Activated T-cell treated with anti-CD3 and anti-CD28 coated beads, Interleukin-2, amount 50 U/mL, for 48 hours (primary cell): Measurements from ENCODE around the gene APBB2.

Source experiments
- DNase-seq, 2 experiments: peaks; one replicate each; pipeline ENCODE4 v3.0.0-alpha.2; 2020

The APBB2 gene

GRCh38 chr4:40881096-40881495 is 333.2 kb downstream of the APBB2 start:
- no peak for DNase-seq

GRCh38 chr4:40878548-40879055 is 335.7 kb downstream of the APBB2 start:
- no peak for DNase-seq

GRCh38 chr4:40877081-40877480 is 337.3 kb downstream of the APBB2 start:
- DNase-seq: no peak

GRCh38 chr4:40875507-40876150 is 338.7 kb downstream of the APBB2 start:
- no peak for DNase-seq

GRCh38 chr4:40874901-40875300 is 339.4 kb downstream of the APBB2 start:
- DNase-seq: no peak

GRCh38 chr4:40874331-40874730 is 340.0 kb downstream of the APBB2 start:
- no peak for DNase-seq

- DNase-seq: no peak
These were observed 342.6 kb downstream of the APBB2 start for GRCh38 chr4:40871695-40872250.

- DNase-seq: no peak
These were observed 344.2 kb downstream of the APBB2 start for GRCh38 chr4:40870150-40870549.

- no peak for DNase-seq
These were observed 348.6 kb downstream of the APBB2 start for GRCh38 chr4:40865696-40866095.

- no peak for DNase-seq
These were observed 349.8 kb downstream of the APBB2 start for GRCh38 chr4:40864531-40864930.

GRCh38 chr4:40858962-40859361 is 355.4 kb downstream of the APBB2 start:
- no peak for DNase-seq

- no peak for DNase-seq
These were observed 356.4 kb downstream of the APBB2 start for GRCh38 chr4:40857956-40858355.

- peak; percentile 71 to 75 for DNase-seq
These were observed 357.4 kb downstream of the APBB2 start for GRCh38 chr4:40856840-40857362.

GRCh38 chr4:40856277-40856839 is 358.0 kb downstream of the APBB2 start:
- DNase-seq: no peak

- no peak for DNase-seq
These were observed 363.8 kb downstream of the APBB2 start for GRCh38 chr4:40850496-40850895.

GRCh38 chr4:40848940-40849339 is 365.4 kb downstream of the APBB2 start:
- no peak for DNase-seq

GRCh38 chr4:40848251-40848650 is 366.1 kb downstream of the APBB2 start:
- DNase-seq: no peak

GRCh38 chr4:40846532-40846931 is 367.8 kb downstream of the APBB2 start:
- no peak for DNase-seq

- DNase-seq: no peak
These were observed 369.0 kb downstream of the APBB2 start for GRCh38 chr4:40845154-40845835.

GRCh38 chr4:40844261-40844660 is 370.1 kb downstream of the APBB2 start:
- DNase-seq: no peak

GRCh38 chr4:40843696-40844095 is 370.6 kb downstream of the APBB2 start:
- peak; percentile 35 to 39 for DNase-seq

- DNase-seq: no peak
These were observed 371.5 kb downstream of the APBB2 start for GRCh38 chr4:40842725-40843423.

GRCh38 chr4:40842318-40842717 is 372.0 kb downstream of the APBB2 start:
- DNase-seq: no peak
